HG02798 (cell line): ENCODE results near the gene CLCN6.

Experiments used
- ATAC-seq: cut with Tn5 transposase; IDR thresholded peaks from one replicate; pipeline ENCODE4 v1.9.1; 2021; ENCODE audit warnings: mild to moderate bottlenecking; ENCODE audit not compliant: unreplicated experiment, poor library complexity

The CLCN6 gene

GRCh38 chr1:11779715-11780379, 26.1 kb upstream of the CLCN6 start:
- no peak for ATAC-seq

- no peak for ATAC-seq
These were observed 25.4 kb upstream of the CLCN6 start for GRCh38 chr1:11780380-11781147.

GRCh38 chr1:11781297-11781696, 24.7 kb upstream of the CLCN6 start:
- ATAC-seq = no peak

- ATAC-seq = no peak
These were observed 23.8 kb upstream of the CLCN6 start for GRCh38 chr1:11782127-11782708.

GRCh38 chr1:11783556-11783955, 22.4 kb upstream of the CLCN6 start:
- no peak for ATAC-seq

DNA sequence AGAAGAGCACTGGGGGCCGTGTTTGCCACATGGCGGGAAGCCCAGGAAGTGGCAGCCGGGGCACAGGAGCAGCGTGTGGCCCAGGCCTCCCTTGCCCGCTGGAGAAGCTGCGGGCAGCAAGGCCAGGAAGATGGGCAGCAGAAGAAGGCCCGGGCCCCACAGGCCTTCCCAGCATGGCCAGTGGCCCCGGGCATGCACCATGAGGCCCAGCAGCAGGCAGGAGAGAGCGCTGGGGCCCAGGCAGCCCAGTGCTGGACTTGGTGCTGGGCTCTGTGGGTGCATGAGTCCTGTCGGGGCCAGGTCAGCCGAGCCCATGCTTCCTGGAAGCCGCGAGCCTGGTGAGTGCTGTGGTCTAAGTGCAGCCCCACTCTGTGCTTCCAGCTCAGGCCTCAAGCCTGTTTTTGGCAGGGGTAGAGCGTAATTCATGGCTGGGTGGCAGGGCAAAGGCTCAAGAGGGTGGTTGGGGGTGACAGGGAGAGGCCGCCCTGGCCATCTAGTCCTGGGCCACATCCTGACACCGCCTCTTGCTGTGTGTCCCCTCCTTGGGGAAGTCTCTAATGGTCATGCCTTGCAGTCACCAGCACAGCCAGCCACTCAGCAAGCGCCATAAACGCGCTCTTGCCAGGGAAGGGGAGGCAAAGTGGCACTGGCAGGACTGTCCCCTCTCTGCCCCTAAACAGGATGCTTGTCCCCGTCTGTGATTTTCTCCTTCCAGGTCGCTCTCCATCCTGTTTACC, 21.6 kb upstream of the CLCN6 start:
- ATAC-seq = no peak

GRCh38 chr1:11784993-11785769, 20.8 kb upstream of the CLCN6 start:
- ATAC-seq = peak; percentile 53

DNA sequence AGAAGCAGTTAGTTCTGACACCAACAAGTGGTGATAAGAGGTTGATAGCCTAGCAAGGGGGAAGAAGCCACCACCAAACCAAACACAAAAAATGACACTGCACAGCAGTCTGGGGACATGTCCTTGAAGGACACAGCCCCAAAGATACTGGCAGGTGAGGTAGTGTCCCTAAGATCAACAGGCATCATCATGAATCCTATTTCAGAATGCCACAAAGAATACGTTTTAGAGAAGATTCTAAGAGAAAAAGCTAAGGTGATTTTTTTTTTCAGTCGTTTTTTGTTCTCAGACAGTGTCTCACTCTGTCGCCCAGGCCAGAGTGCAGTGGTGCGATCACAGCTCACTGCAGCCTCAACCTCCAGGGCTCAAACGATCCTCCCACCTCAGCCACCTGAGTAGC, 19.8 kb upstream of the CLCN6 start:
- no peak for ATAC-seq

- ATAC-seq = no peak
These were observed 18.7 kb upstream of the CLCN6 start for GRCh38 chr1:11787251-11787803.

GRCh38 chr1:11787804-11788436, 18.1 kb upstream of the CLCN6 start:
- no peak for ATAC-seq

DNA sequence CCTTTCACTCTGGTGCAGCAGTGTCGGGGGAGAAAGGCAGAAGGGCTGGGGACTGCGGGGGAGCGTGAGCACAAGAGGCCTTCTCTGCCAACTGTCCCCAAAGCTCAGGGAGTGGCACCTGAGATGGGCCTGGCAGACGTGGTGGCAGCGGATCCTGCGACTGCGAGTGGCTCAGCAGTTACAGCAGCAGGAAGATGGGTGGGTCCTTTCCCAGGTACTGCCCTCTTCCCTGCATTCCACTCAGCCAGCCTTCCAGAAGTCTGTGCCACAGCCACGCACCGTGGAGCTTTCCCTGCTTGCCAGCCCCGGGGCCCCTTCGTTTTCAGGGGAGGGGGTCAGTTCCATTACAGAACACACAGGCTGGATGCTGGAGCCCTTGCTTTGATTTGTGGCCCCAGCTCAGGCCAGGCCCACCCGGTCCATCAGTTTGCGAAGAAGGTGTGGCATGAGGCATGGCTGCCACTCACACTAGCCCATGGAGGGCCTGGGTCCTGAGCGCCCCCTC, 17.4 kb upstream of the CLCN6 start:
- ATAC-seq = no peak

DNA sequence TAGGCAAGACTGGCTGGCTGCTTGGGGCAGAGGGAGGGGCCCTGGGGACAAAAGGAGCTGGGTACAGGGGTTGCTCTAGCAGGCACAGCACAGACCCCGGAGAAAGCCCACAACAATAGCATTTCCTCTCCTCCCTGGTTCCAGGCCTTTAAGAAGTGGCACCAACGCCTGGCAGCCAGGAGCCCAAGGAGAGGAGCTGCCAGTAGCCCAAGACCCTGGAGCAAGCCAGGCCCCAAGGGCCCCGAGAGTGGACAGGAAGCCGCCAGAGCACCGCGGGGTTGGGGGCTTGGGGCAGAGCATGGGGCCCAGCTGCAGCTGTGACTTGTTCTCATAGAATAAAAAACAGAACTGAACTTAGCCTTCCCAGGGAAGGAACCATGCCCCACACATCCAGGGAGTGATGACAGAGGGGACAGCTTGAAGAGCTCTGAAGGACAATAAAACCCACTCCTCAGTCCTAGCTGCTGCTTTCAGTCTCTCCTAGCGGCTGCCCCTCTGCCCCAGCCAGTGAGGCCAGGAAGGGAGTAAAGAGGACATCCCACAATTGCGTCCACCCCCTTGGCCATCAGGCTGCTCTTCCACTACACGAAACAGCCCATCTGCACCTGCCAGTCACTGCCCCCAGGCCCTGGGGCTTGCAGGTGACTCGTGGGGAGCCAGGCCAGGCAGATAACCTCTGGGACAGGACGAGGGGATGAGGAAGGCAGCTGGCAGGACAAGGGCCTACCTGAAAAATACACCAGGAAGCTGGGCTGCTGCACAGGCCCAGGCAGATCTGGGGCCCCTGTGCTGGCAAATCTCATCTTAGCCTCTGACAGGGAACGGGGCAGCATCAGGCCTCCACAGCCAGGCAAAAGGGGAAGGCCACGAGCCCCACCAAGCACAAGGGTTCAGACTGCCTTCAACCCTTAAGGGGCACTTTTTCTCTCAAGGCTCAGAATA, 16.6 kb upstream of the CLCN6 start:
- ATAC-seq = no peak

DNA sequence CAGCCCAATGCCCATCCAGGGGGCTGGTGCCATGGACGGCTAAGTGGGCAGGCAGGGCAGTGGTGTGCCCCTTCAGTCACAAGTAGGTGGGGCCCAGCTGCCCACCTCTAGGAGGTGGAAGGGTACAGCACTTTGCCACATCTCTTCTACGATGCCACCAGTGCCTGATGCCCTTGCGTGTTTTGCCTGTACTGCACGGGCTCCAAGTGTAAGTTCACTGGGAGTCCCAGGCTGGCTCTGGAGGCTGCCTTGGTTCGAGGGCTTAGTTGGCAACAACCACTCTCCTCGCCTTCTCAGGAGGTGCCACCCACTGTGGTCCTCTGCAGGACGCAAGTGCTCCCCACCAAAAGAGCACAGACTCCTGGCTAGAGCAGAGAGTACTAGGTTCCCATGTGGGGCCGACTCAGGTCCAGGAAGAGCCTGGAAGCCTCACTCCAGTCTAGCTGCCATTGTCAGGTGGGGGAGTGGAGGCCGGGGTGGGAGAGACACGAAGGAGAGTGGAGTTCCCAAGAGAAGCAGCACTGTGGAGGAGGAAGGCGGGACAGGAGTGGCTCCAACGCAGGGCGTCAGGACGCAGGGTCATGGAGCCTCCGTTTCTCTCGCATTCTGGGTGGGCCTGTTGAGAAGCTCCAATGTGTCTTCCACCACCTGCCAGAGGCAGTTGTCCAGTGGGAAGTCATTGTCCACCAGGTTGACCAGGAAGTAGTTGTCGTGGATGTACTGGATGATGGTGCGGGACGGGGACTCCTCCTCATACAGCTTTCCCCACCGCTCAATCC, 15.7 kb upstream of the CLCN6 start:
- ATAC-seq = no peak

GRCh38 chr1:11790880-11791715, 14.9 kb upstream of the CLCN6 start:
- no peak for ATAC-seq

GRCh38 chr1:11792106-11792505, 13.9 kb upstream of the CLCN6 start:
- ATAC-seq = no peak

DNA sequence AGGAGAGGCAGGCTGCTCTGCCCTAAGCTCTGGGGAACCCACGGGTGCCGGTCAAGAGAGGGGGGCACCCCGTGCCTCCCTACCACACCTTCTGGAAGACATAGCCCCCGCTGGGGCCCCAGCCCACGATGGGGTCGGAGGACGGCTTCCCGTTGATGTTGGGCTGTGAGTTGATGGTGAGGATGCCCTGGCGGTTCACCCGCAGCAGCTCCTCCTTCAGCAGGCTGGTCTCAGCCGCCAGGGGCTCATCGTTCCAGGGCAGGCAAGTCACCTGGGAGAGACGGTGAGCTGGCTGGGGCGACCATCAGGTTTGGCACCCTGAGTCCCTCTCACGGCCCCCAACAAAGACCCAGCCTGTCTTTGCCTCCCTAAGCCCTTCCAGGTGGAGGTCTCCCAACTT, 12.2 kb upstream of the CLCN6 start:
- ATAC-seq = no peak
